ENCODE results near the gene ORAI3. TPM values are rescaled to one million over a fixed set of nuclear protein-coding genes. Genes with fewer than 3 reads are reported as not detected.

The ORAI3 gene
- total and polyA plus RNA-seq, 2 donors (not counting 1 experiment from before 2014, with no cell fraction given): 41.1 to 74.1 TPM

DNA sequence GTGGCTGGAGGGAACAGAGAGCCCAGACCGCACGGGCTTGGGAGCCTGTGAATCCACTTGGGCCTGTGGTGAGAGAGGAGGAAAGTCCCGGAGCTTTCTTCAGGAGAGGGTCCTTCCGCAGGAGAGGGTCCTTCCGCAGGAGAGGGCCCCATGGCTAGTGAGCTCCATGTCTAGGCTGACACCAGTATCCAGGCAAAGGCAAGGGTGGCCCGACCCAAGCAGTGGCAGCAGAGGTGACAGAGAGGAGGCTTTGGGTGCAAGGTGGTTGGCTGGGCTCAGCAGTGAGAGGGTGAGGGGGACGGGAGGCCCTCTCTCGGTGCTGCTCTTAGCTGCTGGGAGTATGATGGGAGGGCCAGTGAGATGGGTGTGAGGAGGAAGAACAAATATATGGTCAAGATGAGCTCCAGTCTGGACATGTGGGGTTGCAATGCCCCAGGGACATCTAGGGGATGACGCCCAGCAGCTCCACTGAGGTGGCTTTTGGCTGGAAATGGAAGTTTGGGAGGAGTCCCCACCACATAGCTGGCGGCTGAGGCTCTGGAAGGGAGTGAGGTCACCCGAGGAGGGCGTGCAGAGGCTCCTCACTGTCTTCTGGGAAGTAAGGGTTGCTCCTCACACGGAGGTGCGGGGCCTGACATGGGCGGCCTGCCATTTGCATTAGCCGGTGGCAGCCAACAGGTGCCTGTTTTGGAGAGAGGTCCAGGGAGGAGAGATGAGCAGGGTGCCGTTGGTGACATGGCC lies 33.9 kb downstream of the ORAI3 start:
- no peak overlapping the region for H3K27ac ChIP-seq (ENCODE audit: insufficient read depth, low read length)

GRCh38 chr16:30983289-30983889 lies 34.5 kb downstream of the ORAI3 start:
- Histone ChIP-seq H3K27me3 (ENCODE audit: control insufficient read depth, insufficient read depth, low read length) (no peaks in the 10 kb centered on the region), H4K20me1 (ENCODE audit: control insufficient read depth, extremely low read depth, insufficient read depth, low read length) (no peaks in the 10 kb centered on the region), H3K4me2 (ENCODE audit: extremely low read depth, insufficient read depth, low read length) (no peak overlapping the region), H3K79me2 (ENCODE audit: control insufficient read depth, insufficient read depth, low read length) (no peaks in the 10 kb centered on the region), H3K36me3 (ENCODE audit: control insufficient read depth, insufficient read depth, low read length) (peaks cover 28% of the 10 kb centered on the region), H3K4me3 (replicated peaks in 1 of 4; ENCODE audit: control extremely low read depth in 1 of 4, insufficient read depth in 1 of 4, low read depth in 3 of 4, low read length in 4 of 4) (no peak overlapping the region), H3K27ac (ENCODE audit: insufficient read depth, low read length) (no peak overlapping the region), H3K9me3 (ENCODE audit: control insufficient read depth, insufficient read depth, low read depth, low read length) (no peaks in the 10 kb centered on the region), H3K4me1 (ENCODE audit: control insufficient read depth, extremely low read depth, insufficient read depth, low read length) (peaks cover 11% of the 10 kb centered on the region), H2AFZ (ENCODE audit: low read length) (no peak overlapping the region), H3K9ac (ENCODE audit: insufficient read depth, low read length) (no peak overlapping the region)
- no peak for DNase-seq (ENCODE audit: low read depth in 2 of 2)
- TF ChIP-seq EZH2 (IDR thresholded peaks at IDR 0.05; ENCODE audit: low read length, missing control alignments) (no peak), CTCF (conservative IDR thresholded peaks at IDR 0.05 in 1 of 2, IDR thresholded peaks at IDR 0.05 in 1 of 2; ENCODE audit: low read depth in 1 of 2, low read length in 2 of 2) (no peak)

More for the DNA sequence above, 33.9 kb downstream of the ORAI3 start:
- no peak overlapping the region for H3K4me3 ChIP-seq (replicated peaks in 1 of 4; ENCODE audit: control extremely low read depth in 1 of 4, insufficient read depth in 1 of 4, low read depth in 3 of 4, low read length in 4 of 4)
- H3K9ac ChIP-seq (ENCODE audit: insufficient read depth, low read length): no peak overlapping the region
- peaks cover 28% of the 10 kb centered on the region for H3K36me3 ChIP-seq (ENCODE audit: control insufficient read depth, insufficient read depth, low read length)
- no peaks in the 10 kb centered on the region for H3K9me3 ChIP-seq (ENCODE audit: control insufficient read depth, insufficient read depth, low read depth, low read length)
- peaks cover 11% of the 10 kb centered on the region for H3K4me1 ChIP-seq (ENCODE audit: control insufficient read depth, extremely low read depth, insufficient read depth, low read length)
- no peak for DNase-seq (ENCODE audit: low read depth in 2 of 2)
- H4K20me1 ChIP-seq (ENCODE audit: control insufficient read depth, extremely low read depth, insufficient read depth, low read length): no peaks in the 10 kb centered on the region
- no peak overlapping the region for H3K4me2 ChIP-seq (ENCODE audit: extremely low read depth, insufficient read depth, low read length)
- no peaks in the 10 kb centered on the region for H3K79me2 ChIP-seq (ENCODE audit: control insufficient read depth, insufficient read depth, low read length)
- H2AFZ ChIP-seq (ENCODE audit: low read length): no peak overlapping the region
- no peaks in the 10 kb centered on the region for H3K27me3 ChIP-seq (ENCODE audit: control insufficient read depth, insufficient read depth, low read length)
- TF ChIP-seq EZH2 (IDR thresholded peaks at IDR 0.05; ENCODE audit: low read length, missing control alignments) (no peak), CTCF (conservative IDR thresholded peaks at IDR 0.05 in 1 of 2, IDR thresholded peaks at IDR 0.05 in 1 of 2; ENCODE audit: low read depth in 1 of 2, low read length in 2 of 2) (no peak)

- H3K4me1 ChIP-seq (ENCODE audit: control insufficient read depth, extremely low read depth, insufficient read depth, low read length): peaks cover 11% of the 10 kb centered on the region
- no peaks in the 10 kb centered on the region for H4K20me1 ChIP-seq (ENCODE audit: control insufficient read depth, extremely low read depth, insufficient read depth, low read length)
- no peaks in the 10 kb centered on the region for H3K27me3 ChIP-seq (ENCODE audit: control insufficient read depth, insufficient read depth, low read length)
- no peak overlapping the region for H3K4me3 ChIP-seq (replicated peaks in 1 of 4; ENCODE audit: control extremely low read depth in 1 of 4, insufficient read depth in 1 of 4, low read depth in 3 of 4, low read length in 4 of 4)
- no peak for DNase-seq (ENCODE audit: low read depth in 2 of 2)
- H3K9me3 ChIP-seq (ENCODE audit: control insufficient read depth, insufficient read depth, low read depth, low read length): no peaks in the 10 kb centered on the region
- no peak overlapping the region for H3K4me2 ChIP-seq (ENCODE audit: extremely low read depth, insufficient read depth, low read length)
- no peak overlapping the region for H3K9ac ChIP-seq (ENCODE audit: insufficient read depth, low read length)
- no peaks in the 10 kb centered on the region for H3K79me2 ChIP-seq (ENCODE audit: control insufficient read depth, insufficient read depth, low read length)
- H3K36me3 ChIP-seq (ENCODE audit: control insufficient read depth, insufficient read depth, low read length): peaks cover 28% of the 10 kb centered on the region
- H3K27ac ChIP-seq (ENCODE audit: insufficient read depth, low read length): no peak overlapping the region
- no peak for TF ChIP-seq CTCF (conservative IDR thresholded peaks at IDR 0.05 in 1 of 2, IDR thresholded peaks at IDR 0.05 in 1 of 2; ENCODE audit: low read depth in 1 of 2, low read length in 2 of 2)
- no peak for TF ChIP-seq EZH2 (IDR thresholded peaks at IDR 0.05; ENCODE audit: low read length, missing control alignments)
- H2AFZ ChIP-seq (ENCODE audit: low read length): no peak overlapping the region
Measured at GRCh38 chr16:30983898-30984610, 35.2 kb downstream of the ORAI3 start.

All from fibroblast of lung (primary cell).